Measurements from ENCODE around the gene MAFG. TPM values are rescaled to one million over a fixed set of nuclear protein-coding genes. Genes with fewer than 3 reads are reported as not detected.
A peak's percentile ranks its signal among the peaks of the same experiment; 100 is the strongest.
"Not testable (repeated sequence)": the region's sequence is repeated elsewhere in the genome, so short reads cannot be mapped to it uniquely, and the experiment has no call there.

Gene MAFG
- total RNA-seq, 1 donor = 29.6 TPM

DNA sequence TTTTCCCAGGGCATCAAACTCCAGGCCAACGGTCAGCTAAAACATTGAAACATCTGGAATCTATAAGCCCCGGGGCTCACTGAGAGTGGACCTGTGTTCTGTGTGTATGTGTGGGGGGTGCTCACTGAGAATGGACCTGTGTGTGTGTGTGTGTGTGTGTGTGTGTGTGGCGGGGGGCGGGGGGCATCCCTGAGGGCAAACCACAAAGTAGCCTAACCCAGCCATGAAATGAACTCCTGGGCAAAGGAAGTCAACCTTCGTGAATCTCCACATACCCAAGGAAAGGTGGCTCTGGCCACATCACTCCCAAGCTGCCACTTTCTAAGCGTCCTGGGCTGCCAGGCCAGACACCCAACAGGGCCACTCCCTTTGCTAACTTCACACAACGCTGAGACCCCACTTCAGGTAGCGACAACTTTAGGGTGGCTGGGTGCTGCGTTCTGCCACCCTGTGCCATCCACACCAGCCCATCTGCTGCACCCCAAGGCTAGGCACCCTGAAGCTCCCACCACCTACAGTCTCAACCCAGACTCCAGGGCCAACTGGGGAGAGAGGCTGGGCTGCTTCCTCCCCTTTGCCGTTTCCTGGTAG is 1.6 kb downstream of the MAFG start:
- DNase-seq (ENCODE audit: low read depth in 2 of 3, low spot score in 2 of 3) = no peak

DNA sequence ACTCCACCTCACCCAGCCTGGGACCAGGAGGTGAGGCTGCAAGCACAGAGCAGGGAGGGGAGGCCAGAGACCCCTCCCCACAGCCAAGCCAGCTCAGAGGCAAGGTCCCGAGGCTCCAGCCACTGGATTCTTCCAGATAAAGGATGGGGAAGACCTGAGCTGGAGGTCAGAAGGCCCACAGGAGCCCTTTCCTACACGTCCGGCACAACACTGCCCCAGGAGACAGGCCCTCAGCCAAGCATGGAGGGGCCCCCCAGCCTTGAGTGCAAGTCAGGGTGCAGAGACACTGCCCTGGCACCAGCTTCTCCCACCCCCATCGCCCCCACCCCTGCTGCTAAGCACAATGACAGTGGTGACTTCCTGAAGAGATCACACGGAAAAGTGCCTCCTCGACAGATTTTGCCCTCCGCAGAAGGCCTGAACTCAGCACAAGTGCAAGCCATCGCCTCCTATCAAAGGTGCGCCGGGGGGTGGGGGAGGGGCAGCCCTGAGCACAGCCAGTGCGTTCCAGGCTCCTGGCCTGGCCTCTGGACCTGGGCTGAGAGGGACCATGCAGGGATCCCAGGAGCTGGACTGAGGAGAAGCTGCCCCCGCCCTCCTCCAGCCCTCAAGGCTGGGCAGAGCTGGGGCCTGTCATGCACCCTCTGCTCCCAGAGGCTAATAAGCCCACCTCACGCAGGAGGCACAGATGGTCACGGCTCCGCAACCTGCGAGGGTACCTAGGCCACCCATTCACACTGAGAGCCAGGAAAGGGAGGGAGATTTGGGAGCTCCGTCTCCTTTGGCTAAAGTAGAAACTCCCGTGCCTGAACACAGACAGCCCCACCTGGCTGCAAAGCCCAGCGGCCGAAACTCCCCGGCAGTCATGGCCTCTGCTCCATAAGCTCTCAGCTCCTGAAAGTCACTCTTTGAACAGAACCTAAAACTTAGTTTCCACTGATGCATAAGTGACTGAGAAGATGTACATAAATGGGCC is 2.7 kb downstream of the MAFG start:
- DNase-seq (ENCODE audit: low read depth in 2 of 3, low spot score in 2 of 3) = no peak

- DNase-seq (ENCODE audit: low read depth in 2 of 3, low spot score in 2 of 3) = peak in 2 of 3 donors; percentile 83 to 86
These were observed 4.0 kb downstream of the MAFG start for GRCh38 chr17:81923302-81924260.

DNA sequence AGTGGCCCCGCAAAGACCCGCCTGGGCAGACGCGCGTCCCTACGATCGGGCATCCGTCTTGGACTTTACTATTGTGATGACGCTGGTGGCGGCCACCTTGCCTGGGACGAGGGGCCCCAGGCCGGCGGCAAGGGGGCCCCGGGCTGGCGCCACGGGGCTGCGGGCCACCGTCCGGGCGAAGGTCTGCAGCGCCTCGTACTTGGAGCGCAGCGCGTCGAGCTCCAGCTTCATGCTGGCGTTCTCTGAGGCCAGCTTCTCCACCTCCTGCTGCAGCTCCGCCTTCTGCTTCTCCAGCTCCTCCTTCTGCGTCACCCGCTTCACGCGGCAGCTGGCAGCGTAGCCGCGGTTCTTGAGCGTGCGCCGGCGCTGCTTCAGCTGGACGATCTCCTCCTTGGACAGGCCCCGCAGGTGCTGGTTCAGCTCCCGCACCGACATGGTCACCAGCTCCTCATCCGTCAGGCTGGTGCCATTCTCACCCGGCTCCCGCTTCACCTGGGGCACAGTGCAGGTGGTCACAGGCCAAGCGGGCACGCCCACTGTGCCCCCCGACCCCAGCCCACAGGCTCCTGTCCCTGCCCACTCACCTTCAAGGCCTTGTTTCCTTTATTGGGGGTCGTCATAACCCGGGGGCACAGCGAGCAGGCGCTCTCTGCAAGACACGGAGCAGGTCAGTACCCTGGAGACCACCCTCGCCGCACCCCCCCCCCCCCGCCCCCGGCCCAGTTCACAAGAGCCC is 4.8 kb downstream of the MAFG start:
- no peak for DNase-seq (ENCODE audit: low read depth in 2 of 3, low spot score in 2 of 3)

DNA sequence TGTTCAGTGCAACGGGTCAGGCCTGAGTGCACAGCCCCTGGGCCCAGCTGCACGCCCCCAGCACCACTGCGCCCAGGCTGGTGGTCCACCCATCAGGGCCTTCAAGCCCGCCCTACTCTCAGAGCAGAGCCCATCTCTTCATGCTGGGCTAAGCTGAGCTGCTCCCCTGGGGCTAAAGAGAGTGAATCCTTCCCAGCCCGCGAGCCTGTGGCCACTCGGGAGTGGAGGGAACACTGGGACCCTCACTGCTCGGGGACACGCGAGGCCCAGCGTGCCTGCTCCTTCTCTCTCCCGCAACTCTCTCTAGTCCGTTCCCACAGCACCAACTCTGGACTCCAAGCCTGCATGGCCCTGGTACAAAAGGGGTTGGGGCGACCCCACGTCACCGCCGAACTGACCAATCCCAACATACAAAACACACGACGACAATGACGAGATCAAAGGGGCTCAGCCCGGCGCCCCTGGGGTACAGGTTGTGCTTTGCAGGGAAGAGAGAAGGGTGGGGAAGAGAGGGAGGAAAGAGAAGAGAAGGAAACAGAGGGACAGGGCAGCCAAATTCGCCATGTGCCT is 5.5 kb downstream of the MAFG start:
- no peak for DNase-seq (ENCODE audit: low read depth in 2 of 3, low spot score in 2 of 3)

DNA sequence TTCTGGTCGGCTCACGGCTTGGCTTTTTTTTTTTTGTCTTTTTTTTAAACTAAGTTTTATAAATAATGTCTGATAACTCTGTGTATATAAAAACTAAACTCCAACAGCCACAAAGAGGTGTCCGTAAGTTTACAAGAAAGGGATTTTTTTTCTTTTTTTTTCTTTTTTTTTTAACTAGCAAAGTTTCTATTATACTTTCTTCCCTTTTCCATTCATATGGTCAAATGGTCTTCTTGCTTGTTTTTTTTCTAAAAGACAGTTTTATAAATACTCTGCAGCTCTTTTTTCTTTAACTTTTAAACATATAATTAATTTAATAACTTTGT is 6.0 kb downstream of the MAFG start:
- no peak for DNase-seq (ENCODE audit: low read depth in 2 of 3, low spot score in 2 of 3)

DNA sequence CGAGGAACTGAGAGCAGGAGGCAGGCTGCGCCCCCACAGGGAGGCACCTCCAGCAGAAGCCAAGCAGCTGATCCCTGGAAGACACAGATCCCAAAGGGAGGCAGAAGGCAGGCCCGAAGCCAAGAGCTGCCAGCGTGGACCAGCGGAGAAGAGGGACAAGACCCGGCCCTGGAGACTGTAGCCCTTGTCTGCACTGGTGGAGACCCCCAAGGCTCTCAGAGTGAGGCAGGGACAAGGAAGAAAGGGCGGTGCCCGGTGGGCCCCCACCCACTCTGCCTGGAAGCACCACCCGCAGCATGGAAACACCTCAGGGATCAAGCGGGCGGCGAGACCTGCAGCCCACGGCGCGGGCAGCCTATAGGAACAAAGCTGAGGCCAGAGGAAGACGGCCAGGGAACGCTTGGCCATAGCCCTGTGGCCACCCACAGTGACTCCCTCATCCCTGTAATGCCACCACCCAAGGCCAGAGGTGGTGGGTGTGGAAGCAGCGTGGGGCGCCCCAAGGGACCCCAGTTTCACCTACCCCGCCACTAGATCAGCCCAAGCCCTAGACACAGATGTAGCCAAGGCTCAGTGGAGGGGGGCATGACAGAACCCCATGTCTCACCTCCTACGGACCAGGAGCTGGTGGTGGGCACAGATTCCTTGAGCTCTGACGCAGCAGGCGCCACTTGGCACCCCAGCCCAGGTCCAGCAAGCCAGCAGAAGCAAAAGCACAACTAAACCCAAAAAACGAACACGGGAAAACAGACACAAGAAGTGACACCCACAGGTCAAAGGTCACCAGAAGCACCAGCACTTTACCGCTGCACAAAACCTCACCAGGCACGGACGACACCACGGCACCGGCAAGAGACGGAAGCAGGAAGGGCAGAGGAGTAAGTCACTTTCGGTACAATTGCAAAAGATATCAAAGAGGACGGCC is 6.7 kb downstream of the MAFG start:
- no peak for DNase-seq (ENCODE audit: low read depth in 2 of 3, low spot score in 2 of 3)

GRCh38 chr17:81918832-81919545 is 8.5 kb downstream of the MAFG start:
- DNase-seq (ENCODE audit: low read depth in 2 of 3, low spot score in 2 of 3) = no peak

DNA sequence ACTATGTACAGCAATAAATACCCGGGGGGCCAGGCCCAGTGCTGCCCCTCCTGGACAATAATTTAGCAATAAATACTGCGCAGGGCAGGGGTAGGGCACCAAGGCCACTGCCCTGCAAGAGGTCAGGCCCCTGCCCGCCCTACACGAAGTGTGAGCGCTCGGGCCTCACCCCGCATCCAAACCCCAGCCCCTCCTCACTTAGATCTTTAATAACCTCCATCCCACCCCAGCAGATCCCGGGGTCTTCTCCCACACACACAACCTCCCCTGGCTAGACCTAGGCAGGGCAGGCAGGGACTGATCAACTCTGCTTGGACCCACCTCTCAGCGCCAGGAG is 9.2 kb downstream of the MAFG start:
- not testable (repeated sequence) for DNase-seq (ENCODE audit: low read depth in 2 of 3, low spot score in 2 of 3)

- DNase-seq (ENCODE audit: low read depth in 2 of 3, low spot score in 2 of 3) = peak; percentile 80 to 89 (median 87)
These were observed 9.8 kb downstream of the MAFG start, which contains the start of gene SIRT7 for GRCh38 chr17:81917565-81918332. Gene SIRT7 (minus strand): TSS chr17:81918176. CDS start chr17:81918131, 45 bp downstream.

DNA sequence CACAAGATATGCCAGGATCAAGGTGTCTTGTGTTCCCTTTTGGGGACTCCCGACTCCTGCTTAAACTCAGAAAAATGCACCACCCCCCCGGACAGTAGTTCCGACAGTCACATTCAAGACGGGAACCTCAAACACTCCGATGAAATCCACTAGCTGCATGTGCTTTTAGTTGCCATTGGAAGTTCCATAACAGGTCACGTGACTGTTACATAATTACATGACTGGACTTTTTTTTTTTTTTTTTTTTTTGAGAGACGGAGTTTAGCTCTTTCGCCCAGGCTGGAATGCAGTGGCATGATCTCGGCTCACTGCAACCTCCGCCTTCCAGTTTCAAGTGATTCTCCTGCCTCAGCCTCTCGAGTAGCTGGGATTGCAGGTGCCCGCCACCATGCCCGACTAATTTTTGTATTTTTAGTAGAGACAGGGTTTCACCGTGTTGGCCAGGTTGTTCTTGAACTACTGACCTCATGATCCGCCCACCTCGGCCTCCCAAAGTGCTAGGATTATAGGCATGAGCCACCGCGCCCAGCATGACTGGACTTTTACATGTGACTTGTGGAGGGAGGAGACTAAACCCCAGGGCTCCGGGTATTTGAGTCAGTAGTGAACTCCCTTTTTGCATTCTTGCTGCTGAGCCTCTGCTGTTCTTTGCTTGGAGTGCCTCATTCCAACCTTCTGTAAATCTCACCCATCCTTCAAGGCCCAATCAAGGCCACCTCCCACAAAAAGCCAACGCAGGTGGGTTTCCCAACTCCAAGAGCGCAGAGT is 11.1 kb downstream of the MAFG start:
- no peak for DNase-seq (ENCODE audit: low read depth in 2 of 3, low spot score in 2 of 3)

DNA sequence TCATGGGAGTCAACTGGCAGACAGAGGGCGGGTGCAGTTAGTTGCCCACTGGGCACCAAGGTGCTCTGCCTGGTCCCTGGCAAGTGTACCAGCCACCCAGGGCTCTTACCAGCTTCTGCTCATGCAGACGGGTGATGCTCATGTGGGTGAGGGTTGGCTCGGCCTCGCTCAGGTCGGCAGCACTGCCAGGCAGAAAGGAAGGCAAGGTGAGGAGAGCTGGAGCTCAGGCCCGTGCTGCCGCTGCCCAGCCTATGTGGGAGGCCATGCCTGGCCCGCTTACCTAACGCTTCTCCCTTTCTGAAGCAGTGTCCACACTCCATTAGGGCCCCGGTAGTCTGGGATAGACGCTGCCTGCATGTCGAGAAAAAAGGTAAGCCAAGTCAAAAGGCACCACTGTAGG is 12.2 kb downstream of the MAFG start:
- no peak for DNase-seq (ENCODE audit: low read depth in 2 of 3, low spot score in 2 of 3)

- no peak for DNase-seq (ENCODE audit: low read depth in 2 of 3, low spot score in 2 of 3)
These were observed 13.3 kb downstream of the MAFG start for GRCh38 chr17:81914103-81914850.

GRCh38 chr17:81913394-81914102 is 14.0 kb downstream of the MAFG start:
- DNase-seq (ENCODE audit: low read depth in 2 of 3, low spot score in 2 of 3) = no peak
